Mammary epithelial cell (primary cell): Measurements from ENCODE around the gene LYPD6.

Experiments used
- CTCF ChIP-seq, 2 donors: IDR thresholded peaks in 1 of 2; conservative IDR thresholded peaks in 1 of 2; 2 replicates each; pipeline ENCODE4 v1.5.1; 2011 to 2012; ENCODE audit warnings: inconsistent platforms in 2 of 2, low read length in 2 of 2, mild to moderate bottlenecking in 2 of 2, control low read depth in 1 of 2, low read depth in 1 of 2; ENCODE audit not compliant: insufficient read depth in 1 of 2; ENCODE audit errors: extremely low read depth in 1 of 2
- EZH2 ChIP-seq: IDR thresholded peaks from 2 replicates; pipeline ENCODE4 v1.6.1; 2012; ENCODE audit warnings: low read length, inconsistent platforms, borderline replicate concordance

GRCh38 chr2:149492923-149493322 lies 162.5 kb downstream of the LYPD6 start:
- TF ChIP-seq CTCF (conservative IDR thresholded peaks at IDR 0.05 in 1 of 2, IDR thresholded peaks at IDR 0.05 in 1 of 2; ENCODE audit: extremely low read depth in 1 of 2, insufficient read depth in 1 of 2, low read depth in 1 of 2, low read length in 2 of 2) (no peak), EZH2 (no peak)
